ES-I3 (cell line): Measurements from ENCODE around the gene RIMS3.

Experiments
- H3K36me3 ChIP-seq: 2 replicates; pipeline ENCODE4 v1.6.1; 2013; ENCODE audit warnings: mild to moderate bottlenecking, low read length, control low read depth, moderate library complexity; ENCODE audit not compliant: insufficient read depth
- H3K4me1 ChIP-seq: 2 replicates; pipeline ENCODE4 v1.6.1; 2013; ENCODE audit warnings: mild to moderate bottlenecking, control low read depth, low read length; ENCODE audit not compliant: insufficient read depth
- H3K9ac ChIP-seq: 2 replicates; pipeline ENCODE4 v1.6.1; 2013; ENCODE audit warnings: low read depth, mild to moderate bottlenecking, low read length, moderate library complexity
- H3K9me3 ChIP-seq: 2 replicates; pipeline ENCODE4 v1.6.1; 2013; ENCODE audit warnings: mild to moderate bottlenecking, low read length, moderate library complexity; ENCODE audit not compliant: control insufficient read depth, insufficient read depth

RIMS3 gene

GRCh38 chr1:40701684-40702083 lies 36.2 kb upstream of the RIMS3 start:
- Histone ChIP-seq H3K9ac (no peak overlapping the region), H3K9me3 (no peaks in the 10 kb centered on the region), H3K4me1 (peaks cover 22% of the 10 kb centered on the region), H3K36me3 (no peaks in the 10 kb centered on the region)

DNA sequence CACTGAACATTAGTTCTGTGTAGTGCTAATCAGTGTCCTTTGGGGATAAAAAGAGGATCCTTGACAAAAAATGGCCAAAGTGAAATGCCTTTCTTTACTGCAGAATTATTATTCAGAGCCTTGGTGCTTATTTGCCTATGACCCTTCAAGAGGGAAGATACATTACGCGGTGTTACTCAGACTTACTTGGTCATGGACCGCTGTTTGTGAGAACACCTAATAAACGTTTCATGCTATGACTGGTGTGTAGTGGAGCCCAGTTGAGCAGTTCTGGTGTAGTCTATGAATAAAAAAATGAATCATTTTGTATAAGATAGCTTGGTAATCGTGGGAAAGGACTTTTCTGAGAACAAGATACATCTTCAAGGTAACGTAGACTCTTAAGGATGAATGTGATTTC lies 34.3 kb upstream of the RIMS3 start:
- Histone ChIP-seq H3K36me3 (no peaks in the 10 kb centered on the region), H3K9ac (no peak overlapping the region), H3K9me3 (no peaks in the 10 kb centered on the region), H3K4me1 (peaks cover 22% of the 10 kb centered on the region)

DNA sequence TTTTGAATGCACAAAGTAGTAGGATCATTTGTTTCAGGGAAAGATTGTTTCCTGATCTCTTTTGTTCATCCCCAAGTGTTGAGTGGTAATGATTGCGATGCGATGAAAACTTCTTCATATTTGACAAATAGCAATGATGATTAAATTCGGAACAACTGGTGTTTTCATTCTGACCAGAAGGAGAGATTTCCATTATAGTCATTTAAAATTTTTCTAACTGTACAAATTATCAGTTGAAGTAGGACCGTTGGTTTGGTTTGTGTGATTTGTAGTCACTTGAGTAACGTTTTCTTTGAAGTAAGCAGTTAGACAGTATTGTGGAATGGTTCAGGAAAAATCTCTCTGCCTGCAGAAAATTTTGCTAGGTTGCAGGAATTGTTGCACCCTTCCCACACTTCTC lies 32.0 kb upstream of the RIMS3 start:
- peaks cover 13% of the 10 kb centered on the region for H3K4me1 ChIP-seq
- no peaks in the 10 kb centered on the region for H3K36me3 ChIP-seq
- no peaks in the 10 kb centered on the region for H3K9me3 ChIP-seq
- H3K9ac ChIP-seq = no peak overlapping the region

- Histone ChIP-seq H3K9me3 (no peaks in the 10 kb centered on the region), H3K4me1 (peaks cover 13% of the 10 kb centered on the region), H3K9ac (no peak overlapping the region), H3K36me3 (no peaks in the 10 kb centered on the region)
These were observed 30.8 kb upstream of the RIMS3 start for GRCh38 chr1:40696294-40696693.

DNA sequence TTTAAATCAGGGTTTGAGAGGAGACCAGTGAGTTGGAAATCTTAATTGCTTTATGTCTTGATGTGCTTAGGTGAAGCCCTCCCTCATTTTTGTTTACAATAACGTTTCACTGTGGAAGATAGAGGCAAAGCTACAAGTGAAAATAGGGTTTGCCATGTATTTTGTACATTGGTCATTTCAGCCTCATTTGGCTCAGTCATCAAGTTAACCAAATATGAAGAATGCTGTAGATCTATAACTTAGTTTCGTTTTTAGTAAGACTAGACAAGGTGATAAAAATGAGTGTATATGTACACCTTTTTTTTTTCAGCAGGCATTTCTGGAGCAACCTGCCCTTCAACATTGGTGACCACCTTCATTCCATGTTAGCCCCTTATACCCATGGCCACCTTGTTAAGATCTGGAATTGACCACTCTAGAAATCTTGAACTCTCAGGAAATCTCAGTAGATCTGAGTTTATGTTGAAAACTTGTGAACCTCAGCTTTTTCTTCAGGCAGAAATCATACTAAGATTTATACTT lies 28.9 kb upstream of the RIMS3 start:
- H3K9ac ChIP-seq = no peak overlapping the region
- H3K4me1 ChIP-seq = peaks cover 18% of the 10 kb centered on the region
- no peaks in the 10 kb centered on the region for H3K36me3 ChIP-seq
- no peaks in the 10 kb centered on the region for H3K9me3 ChIP-seq

- no peaks in the 10 kb centered on the region for H3K9me3 ChIP-seq
- H3K9ac ChIP-seq = 0 out of 2 replicates have a peak overlapping the region, but pooled peaks have one; percentile 94
- H3K4me1 ChIP-seq = peaks cover 18% of the 10 kb centered on the region
- H3K36me3 ChIP-seq = no peaks in the 10 kb centered on the region
These were observed 27.9 kb upstream of the RIMS3 start for GRCh38 chr1:40693425-40693824.

DNA sequence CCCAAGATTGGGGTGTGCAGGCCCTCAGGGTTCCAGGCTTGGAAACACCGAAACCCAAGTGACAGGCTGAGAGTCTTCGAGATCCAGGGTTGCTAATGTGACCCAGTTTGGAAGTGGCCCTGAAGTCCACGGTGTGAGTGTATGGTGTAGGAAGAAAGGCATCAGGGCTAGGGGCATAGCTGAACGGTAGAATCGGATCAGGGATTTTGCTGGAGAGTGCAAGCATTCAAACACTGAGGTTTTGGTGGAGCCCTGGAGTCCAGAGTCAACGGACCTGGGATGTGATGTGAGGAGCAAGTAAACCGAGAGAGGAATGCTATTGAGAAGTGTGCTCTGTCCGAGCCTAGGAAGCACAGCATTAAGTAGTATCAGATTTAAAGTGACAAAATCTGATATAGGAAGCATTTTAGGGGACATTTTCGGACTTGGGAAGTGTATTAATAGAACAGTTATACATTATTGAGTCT lies 27.0 kb upstream of the RIMS3 start:
- Histone ChIP-seq H3K36me3 (no peaks in the 10 kb centered on the region; the same call in 1 of the 2 replicates), H3K9me3 (no peaks in the 10 kb centered on the region), H3K9ac (peak overlapping the region; percentile 94), H3K4me1 (peaks cover 18% of the 10 kb centered on the region)

- H3K4me1 ChIP-seq = peaks cover 15% of the 10 kb centered on the region
- no peaks in the 10 kb centered on the region for H3K9me3 ChIP-seq
- no peaks in the 10 kb centered on the region; the same call in 1 of the 2 replicates for H3K36me3 ChIP-seq
- peak within 1 kb of the TSS; percentile 94 for H3K9ac ChIP-seq
These were observed 26.3 kb upstream of the RIMS3 start, which contains the start of gene NFYC for GRCh38 chr1:40691538-40692428. Gene NFYC (plus strand): TSS chr1:40691704. CDS start chr1:40738844, 47,140 bp downstream.

- Histone ChIP-seq H3K36me3 (no peaks in the 10 kb centered on the region; the same call in 1 of the 2 replicates), H3K4me1 (peaks cover 7% of the 10 kb centered on the region), H3K9me3 (no peaks in the 10 kb centered on the region), H3K9ac (peak overlapping the region; percentile 94)
These were observed 25.5 kb upstream of the RIMS3 start for GRCh38 chr1:40690771-40691537.

DNA sequence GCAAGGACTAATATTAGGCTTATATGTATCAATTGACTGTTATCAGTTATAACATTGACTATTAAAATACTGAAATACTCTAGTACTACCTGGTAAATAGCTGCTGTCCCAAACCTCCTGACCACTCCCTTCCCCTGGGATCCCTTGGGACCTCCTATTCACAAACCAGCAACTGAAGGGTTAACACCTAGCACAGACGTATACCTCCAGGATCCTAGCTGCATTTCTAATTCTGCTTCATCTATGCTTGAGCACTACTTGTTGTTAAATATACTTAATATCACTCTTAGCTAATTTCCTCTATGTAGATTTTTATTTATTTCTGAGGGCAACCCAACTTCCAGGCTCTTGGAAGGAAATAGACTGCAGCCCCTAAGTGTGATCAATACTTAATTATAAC lies 24.3 kb upstream of the RIMS3 start:
- no peaks in the 10 kb centered on the region; the same call in none of the 2 replicates for H3K36me3 ChIP-seq
- H3K9me3 ChIP-seq = no peaks in the 10 kb centered on the region
- no peak overlapping the region for H3K9ac ChIP-seq
- H3K4me1 ChIP-seq = peaks cover 7% of the 10 kb centered on the region

DNA sequence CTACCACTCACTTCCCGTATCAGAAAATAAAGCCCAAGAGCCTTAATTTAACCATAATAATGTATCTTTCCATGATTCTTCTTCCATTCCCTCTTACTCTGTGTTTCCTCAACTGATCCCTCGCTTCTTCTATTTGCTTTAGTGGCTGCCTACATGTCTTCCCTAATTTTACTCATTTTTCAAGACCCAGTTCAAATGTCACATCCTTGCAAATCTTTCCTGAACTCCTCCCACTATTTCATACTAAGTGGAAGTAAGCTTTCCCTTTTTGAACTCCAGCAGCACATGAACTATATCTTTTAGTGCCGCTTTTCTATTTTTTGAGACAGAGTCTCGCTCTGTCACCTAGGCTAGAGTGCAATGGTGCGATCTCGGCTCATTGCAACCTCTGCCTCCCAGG lies 22.2 kb upstream of the RIMS3 start:
- H3K9me3 ChIP-seq = no peaks in the 10 kb centered on the region
- no peak overlapping the region for H3K9ac ChIP-seq
- peaks cover 4% of the 10 kb centered on the region; the same call in 1 of the 2 replicates for H3K4me1 ChIP-seq

DNA sequence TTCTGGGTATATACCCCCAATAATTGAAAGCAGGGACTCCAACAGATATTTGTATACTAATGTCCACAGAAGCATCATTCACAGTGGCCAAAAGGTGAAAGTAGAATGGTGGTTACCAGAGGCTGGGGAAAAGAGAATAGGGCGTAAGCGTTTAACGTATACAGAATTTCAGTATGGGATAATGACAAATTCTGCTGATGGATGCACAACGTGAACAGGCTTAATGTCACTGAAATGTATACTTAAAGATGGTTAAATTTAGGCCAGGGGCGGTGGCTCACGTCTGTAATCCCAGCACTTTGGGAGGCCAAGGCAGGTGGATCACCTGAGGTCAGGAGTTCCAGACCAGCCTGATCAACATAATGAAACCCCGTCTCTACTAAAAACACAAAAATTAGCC lies 21.6 kb upstream of the RIMS3 start:
- Histone ChIP-seq H3K4me1 (peaks cover 4% of the 10 kb centered on the region; the same call in 1 of the 2 replicates), H3K9ac (no peak overlapping the region)

More for the DNA sequence above, 22.2 kb upstream of the RIMS3 start:
- H3K36me3 ChIP-seq = no peaks in the 10 kb centered on the region; the same call in none of the 2 replicates

DNA sequence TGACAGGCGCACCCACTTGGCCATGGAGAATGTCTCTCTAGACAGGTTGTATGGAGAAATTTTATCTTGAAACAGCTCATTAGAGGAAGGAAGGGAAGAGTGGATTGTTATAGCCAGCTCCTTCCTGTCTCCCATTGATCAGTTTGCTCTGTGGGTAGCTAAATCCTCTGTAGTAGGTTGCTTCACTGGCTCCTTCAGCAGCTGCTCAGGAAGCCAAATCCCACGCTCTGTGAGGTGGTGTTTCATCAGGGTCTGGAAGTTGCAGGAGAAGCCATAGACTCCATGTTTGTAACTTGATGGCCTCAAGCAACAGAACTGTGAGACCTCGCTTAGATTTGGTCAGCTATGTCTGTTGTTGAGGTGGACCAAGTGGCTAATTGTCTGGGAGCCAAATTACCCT lies 19.2 kb upstream of the RIMS3 start:
- H3K9ac ChIP-seq = no peak overlapping the region
- H3K9me3 ChIP-seq = no peaks in the 10 kb centered on the region
- no peaks in the 10 kb centered on the region; the same call in none of the 2 replicates for H3K36me3 ChIP-seq
- no peaks in the 10 kb centered on the region for H3K4me1 ChIP-seq

More for the DNA sequence above, 21.6 kb upstream of the RIMS3 start:
- Histone ChIP-seq H3K36me3 (no peaks in the 10 kb centered on the region; the same call in none of the 2 replicates), H3K9me3 (no peaks in the 10 kb centered on the region)
